Stomach (tissue), 4 donors: Measurements from ENCODE around the gene GTPBP2.

Source experiments
- POLR2A ChIP-seq, 4 donors: fragments of 450-650 bp; IDR thresholded peaks; one replicate each; pipeline ENCODE4 v1.6.1; 2016; ENCODE audit warnings: antibody characterized with exemption in 4 of 4, control low read depth in 2 of 4, mild to moderate bottlenecking in 1 of 4, moderate library complexity in 1 of 4
- POLR2AphosphoS5 ChIP-seq, 3 donors: sonication (generic); formaldehyde crosslinking; IDR thresholded peaks; one replicate each; pipeline ENCODE4 v1.6.1; 2016; ENCODE audit warnings: antibody characterized with exemption in 3 of 3
- TF ChIP-seq, protein P1 (sequence below), 7 experiments: fragments of 450-650 bp in 4 of 7; fragments of 200-600 bp in 3 of 7; sonication (generic) in 3 of 7; IDR thresholded peaks; one replicate each; pipeline ENCODE4 v1.5.1; 2016 to 2019; ENCODE audit warnings: antibody characterized with exemption in 7 of 7, control low read depth in 2 of 7, mild to moderate bottlenecking in 1 of 7

DNA sequence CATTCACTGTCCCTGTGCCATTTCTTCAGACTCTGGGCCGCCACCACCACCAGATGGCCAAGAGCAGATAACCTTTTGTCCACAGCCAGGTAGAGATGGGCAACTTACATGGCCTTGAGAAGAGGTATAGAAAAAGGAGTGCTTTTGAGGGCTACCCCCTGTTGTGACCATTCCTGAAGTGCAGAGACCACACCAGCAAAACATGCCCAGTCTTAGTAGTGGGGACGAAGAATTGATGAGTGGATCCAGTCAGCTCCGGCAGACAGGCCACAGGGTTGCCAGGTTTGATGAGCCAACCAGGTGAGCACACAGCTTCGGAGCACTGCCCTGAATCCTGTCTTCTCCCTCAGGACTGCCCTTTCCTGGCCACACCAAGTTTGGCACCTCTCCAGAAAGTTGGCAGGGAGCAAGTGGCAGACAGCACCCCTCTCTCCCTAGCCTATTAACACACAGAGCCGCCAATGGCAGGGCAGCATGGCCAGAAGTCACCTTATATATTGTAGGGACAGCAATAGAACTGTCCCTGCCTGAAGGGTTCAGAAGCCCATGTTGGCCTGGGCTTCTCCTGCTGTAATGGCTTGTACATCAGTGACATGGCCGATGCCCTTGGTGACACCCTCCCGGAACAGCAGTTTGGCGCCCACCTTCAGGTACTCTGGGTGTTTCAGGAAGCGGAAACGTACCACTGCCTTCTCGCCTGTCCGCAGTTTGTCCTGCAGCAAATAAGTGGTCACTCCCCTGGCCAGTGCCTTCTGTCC, 7.8 kb downstream of the GTPBP2 start:
- TF ChIP-seq, protein P1, sequence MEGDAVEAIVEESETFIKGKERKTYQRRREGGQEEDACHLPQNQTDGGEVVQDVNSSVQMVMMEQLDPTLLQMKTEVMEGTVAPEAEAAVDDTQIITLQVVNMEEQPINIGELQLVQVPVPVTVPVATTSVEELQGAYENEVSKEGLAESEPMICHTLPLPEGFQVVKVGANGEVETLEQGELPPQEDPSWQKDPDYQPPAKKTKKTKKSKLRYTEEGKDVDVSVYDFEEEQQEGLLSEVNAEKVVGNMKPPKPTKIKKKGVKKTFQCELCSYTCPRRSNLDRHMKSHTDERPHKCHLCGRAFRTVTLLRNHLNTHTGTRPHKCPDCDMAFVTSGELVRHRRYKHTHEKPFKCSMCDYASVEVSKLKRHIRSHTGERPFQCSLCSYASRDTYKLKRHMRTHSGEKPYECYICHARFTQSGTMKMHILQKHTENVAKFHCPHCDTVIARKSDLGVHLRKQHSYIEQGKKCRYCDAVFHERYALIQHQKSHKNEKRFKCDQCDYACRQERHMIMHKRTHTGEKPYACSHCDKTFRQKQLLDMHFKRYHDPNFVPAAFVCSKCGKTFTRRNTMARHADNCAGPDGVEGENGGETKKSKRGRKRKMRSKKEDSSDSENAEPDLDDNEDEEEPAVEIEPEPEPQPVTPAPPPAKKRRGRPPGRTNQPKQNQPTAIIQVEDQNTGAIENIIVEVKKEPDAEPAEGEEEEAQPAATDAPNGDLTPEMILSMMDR (IDR thresholded peaks at IDR 0.05), result no peak
- TF ChIP-seq POLR2A (IDR thresholded peaks at IDR 0.05) (no peak), POLR2AphosphoS5 (IDR thresholded peaks at IDR 0.05) (no peak)
